ENCODE data around the gene DGKH.

DGKH gene

DNA sequence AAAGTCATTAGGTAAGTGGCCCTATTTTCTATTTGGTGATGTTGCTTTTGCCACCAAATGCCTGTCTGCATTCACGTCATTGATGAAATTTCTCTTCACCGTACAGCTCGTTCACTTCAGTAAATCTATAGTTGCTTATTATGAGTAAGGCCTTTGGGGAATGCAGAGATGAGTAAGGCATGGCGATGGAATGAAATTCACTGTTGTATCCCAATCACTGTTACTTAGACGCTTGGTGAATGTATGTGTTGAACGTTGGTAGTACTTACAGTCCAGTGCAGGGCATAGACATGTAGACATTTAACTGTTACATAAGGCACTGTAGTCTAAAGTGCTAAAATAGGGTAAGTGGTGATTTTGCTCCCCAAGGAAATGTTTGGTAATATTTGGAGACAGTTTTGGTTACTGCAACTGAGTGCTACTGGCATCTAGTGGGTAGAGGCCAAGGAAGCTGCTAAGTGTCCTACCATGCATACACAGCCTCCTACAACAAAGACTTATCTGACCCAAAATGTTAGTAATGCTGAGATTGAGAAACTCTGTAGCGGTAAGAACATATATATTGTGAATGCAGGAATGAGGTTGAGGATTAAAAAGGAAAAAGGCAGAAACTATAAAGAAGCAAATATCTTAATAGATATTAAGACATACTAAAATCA, 229.3 kb downstream of the DGKH start:
- peak; percentile 28 for DNase-seq (ENCODE audit: low read depth)

DNA sequence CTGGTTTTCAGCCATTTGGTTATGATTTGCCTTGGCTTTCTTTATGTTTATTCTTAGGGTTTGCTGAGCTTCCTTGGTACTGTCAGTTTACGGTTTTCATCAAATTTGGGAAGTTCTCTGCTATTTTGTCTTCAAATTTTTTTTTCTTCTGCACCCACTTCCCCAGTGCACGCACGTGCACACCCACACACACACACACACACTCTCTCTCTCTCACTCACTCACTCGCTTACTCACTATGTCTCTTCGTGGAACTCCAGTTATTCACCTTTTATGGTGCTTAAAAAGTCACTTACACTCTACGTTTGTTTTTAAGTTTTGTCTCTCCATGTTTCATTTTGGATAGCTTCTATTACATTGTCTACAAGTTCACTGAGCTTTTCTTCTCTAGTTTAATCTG, 230.6 kb downstream of the DGKH start:
- no peak for DNase-seq (ENCODE audit: low read depth)

DNA sequence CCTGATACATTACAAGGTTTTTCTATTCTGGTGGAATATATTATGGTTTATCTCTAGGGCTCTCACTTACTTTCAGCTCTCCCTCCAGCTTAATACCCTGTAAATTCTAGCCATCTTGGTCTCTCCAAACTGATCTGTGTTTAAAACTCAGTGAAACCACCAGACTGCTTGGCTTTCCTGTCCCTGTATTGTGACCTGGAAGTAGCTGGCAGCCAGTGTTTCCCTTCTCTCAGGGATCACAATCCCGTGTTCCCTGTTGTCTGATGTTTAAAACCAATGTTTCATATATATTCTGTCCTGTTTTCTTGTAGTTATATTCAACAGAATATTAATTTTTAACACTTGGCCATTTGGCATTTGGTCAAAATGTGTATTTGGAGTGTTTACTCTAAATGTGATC, 231.5 kb downstream of the DGKH start:
- no peak for DNase-seq (ENCODE audit: low read depth)

DNA sequence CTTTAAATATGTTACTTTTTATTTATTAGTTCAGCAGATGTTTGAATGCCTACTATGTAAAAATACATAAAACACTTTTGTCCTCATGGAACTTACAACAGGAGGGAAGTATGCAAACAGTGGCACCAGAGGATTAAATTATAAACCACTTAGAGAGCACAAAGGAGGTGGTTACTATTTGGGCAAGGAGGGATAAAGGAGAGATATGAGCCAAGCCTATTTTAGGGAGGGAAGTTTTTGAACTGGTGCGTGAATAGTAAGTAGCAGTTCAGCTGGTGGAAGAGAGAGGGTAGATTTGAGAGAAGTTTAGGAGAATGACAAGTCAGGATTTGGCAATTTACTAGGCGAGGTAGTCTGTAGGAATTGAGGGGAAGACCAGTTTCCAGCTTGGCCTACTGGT, 232.1 kb downstream of the DGKH start:
- no peak for DNase-seq (ENCODE audit: low read depth)

DNA sequence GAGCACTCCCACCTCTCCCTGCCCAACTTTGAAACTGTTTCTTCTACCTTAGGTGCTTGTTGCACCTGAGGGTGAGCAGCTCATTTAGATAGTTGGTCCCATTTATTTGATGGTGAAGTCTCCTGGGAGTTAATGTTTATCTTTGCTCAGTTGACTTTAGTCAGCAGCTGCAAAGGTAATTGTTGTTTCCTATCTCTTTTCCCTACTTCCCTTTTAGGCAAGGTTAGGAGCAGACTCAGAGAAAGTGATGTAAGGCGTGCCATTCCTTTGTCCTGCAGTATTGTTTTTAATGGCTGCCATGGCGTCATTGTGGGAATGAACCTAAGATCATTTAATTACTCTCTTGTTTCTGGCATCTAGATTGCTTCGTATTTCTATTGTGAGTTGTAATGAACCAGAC, 235.1 kb downstream of the DGKH start:
- no peak for DNase-seq (ENCODE audit: low read depth)

DNA sequence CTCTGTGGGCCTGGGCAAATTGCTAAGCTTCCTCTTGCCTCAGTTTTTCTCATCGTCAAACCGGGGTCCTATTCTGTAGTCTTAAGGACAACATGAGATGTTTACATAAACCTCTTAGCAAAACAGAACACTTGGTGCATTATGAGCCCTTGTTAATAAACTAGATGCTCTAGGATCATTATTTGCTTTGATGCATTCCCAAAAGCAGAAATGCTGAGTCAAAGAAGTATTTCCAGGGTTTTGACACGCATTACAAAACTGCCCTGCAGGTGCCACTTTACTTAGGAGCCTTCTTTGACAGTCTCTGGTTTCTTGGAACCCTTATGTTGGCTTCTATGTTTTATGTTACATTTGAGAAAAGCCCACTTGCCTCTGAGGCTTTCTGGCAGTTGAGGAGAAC, 235.6 kb downstream of the DGKH start:
- no peak for DNase-seq (ENCODE audit: low read depth)

Data from ELR (cell line).